Measurements from ENCODE around the gene FGF23.
"Not testable (repeated sequence)": the region's sequence is repeated elsewhere in the genome, so short reads cannot be mapped to it uniquely, and the experiment has no call there.

FGF23 gene

DNA sequence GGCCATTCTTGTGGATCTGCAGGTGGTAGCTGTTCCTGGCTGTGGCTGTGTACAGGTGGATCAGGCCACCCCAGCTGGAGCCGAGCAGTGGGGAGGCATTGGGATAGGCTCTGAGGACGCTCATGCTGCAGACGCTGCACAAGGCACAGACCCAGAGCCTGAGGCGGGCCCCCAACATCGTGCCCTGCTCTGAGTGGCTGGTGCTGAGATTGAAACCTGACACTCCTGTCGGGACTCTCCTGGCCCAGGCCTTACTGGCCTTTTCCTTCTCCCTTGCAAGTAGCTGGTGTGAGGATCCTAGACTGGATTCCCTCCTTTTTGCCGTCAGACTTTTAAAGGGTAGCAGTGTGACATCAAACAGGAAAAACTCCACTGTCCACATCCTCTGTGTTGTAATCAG, at the start of gene FGF23:
TSS of gene FGF23 (minus strand) at position 308 of the 400 bp plus-strand sequence. CDS start at position 178, 130 bp downstream.
- DNase-seq: no peak

DNA sequence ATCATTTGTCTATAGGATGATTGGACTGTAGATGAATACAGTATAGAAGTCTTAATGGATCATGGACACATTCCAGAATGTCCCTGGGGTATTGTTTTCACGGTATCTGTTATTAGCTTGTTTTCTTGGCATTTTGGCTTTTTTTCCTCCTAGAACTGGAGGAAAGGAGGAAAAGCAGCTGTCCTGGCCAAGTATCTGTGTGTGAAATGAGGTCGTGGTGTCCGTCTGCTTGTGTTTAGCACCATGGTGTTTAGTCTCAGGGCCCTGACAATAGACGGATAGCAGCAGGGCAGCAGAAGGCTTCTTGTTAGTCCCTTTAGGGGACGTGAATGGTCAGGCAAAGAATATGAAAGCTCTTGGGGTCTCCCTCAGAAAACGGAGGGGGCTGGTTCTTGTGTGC, 44.9 kb upstream of the FGF23 start:
- DNase-seq: no peak

DNA sequence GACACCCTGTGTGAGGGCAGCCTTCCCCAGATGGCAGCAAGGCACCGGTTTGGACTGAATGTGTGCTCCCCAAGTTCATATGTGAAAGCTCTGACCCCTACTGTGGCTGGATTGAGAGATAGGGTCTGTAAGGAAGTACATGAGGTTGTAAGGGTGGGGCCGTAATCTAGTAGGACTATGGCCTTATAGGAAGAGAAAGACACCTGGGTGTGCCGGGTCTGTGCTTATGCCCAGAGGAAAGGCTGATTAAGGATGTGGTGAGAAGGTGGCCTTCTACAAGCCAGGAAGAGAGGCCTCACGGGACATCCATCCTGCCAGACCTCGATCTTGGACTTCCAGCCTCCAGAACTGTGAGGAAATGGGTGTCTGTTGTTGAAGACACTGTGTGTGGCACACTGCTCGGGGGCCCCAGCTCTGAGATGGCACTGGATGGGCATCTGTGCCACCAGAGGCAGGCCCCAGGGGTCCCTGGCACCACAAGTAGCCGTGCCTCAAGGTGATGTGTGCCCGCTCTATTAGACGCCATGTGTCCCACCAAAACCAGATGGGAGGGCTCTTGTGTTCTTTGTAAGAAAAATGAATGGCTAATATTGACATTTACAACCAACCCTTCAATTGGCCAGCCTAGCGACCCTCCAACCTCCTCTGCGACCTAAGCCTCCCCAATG, 44.1 kb upstream of the FGF23 start:
- DNase-seq: no peak

DNA sequence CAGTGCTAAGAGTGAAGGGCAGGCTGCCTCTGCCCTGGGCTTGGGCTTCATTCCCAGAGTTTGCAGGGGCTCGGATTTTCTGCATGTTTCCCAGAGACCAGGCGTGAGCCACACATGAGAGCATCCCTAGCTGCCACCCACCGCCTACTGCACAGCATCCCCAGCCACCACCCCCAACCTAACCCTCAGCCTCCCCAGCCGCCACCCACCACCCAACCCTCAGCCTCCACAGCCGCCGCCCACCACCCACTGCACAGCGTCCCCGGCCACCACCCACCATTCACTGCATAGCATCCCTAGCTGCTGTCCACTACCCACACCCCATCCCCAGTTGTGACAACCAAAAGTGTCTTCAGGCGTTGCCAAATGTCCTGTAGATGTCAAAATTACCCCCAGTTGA, 43.5 kb upstream of the FGF23 start:
- DNase-seq: no peak

DNA sequence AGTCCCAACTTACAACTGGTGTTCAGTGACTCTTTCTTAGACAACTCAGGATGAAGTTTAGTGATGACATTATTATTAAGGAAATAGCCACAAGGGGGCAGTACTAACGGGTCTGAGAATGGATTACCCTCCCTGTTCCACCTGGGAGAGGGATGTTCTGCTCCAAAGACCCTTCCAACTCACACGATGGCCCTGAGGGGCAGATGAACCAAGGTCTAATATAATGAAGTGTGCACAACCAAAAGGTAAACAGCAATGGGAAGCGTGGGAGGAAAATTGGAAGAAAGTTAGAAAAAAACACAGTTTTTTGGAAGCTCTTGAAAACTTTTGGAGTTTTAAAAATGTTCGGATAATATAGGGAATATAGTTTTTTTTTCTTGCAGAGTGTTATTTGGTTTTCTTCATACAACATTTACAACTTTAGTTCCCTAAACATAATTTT, 42.1 kb upstream of the FGF23 start:
- peak; percentile 51 for DNase-seq

DNA sequence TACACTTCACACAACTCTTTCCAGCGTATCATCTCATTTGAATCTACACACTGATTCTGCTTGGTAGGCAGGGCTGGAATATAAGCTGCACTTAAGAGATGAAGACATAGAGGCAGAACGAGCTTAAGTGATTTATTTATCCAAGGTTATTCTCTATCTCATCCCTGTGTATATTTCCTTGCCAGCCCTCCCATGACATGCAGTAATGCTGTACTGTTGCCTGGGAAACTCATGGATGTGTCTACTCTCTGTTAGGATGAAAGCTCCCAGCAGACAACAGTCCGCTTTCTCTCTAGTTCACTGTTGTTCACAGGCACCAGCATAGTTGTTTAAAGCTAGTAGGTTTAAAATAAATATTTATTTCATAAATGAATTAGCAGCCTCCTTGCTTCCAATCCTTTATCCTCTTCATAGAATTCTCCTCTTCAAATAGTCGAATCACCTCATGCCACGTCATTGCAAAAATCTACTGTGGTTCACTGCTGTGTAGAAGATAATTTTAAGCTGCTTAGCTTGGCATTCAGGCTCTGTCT, 40.7 kb upstream of the FGF23 start:
- DNase-seq: no peak

DNA sequence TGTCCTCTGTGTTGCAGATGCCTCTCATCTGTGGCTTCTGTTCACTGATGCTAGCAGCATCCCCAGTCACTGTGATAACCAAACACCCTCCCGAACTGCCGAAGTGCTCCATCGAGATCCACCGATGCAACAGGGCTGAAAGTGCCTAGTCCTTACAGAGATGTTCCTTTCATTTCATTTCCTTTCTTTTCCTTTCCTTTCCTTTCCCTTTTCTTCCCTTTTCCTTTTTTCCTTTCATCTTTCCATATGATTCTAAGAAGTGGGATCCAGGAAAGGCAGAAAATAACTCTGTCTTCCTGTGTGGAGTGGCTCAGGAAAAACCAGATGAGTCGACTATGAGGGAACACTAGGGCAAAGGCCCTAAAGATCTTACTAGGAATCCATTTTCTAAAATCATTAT, 39.4 kb upstream of the FGF23 start:
- no peak for DNase-seq

DNA sequence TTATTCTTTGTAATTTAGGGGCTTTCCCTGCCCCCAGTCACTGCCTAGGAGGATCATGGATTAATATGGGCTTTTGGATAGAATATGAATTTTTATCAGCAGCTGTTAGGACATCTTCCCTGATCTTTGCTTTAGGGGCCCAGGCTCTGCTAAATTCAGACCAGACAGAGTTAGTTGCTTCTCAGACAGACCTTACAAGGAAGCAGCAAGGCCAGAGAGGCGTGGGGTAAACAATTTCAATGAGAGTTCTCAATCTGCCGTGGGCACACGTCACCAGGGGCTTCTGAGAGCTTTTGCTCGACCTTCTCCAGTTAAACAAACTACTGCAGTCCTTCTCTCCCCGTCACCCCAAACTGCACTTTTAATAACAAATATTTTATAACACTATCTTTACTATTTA, 38.4 kb upstream of the FGF23 start:
- DNase-seq: no peak

DNA sequence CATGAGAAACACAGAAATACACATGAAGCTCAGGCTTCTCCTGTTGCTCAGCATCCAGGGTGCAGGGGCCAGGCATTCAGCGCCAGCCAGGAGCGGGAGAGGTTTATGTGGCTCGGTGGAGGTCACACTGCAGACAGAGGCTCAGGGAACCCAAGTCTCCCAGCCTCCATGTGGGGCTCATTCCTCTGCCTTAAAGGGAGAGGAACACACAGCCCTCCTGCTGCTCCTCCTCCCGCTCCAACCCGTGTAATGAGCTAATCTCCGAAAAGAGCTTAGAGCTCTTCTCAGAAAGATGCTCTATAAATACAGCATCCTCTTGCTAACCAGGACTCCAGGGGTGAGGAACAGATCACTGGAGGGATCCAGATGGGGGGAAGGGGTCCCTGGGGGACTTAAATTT, 37.9 kb upstream of the FGF23 start:
- no peak for DNase-seq

DNA sequence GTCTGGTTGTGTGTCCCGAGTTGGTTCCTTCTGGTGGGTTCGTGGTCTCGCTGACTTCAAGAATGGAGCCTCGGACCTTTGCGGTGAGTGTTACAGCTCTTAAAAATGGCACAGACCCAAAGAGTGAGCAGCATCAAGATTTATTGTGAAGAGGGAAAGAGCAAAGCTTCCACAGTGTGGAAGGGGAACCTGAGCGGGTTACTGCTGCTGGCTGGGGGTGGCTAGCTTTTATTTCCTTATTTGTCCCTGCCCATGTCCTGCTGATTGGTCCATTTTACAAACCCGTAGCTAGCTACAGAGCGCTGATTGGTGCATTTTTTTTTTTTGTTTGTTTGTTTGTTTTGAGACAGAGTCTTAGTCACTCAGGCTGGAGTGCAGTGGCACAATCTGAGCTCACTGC, 36.8 kb upstream of the FGF23 start:
- DNase-seq: no peak

DNA sequence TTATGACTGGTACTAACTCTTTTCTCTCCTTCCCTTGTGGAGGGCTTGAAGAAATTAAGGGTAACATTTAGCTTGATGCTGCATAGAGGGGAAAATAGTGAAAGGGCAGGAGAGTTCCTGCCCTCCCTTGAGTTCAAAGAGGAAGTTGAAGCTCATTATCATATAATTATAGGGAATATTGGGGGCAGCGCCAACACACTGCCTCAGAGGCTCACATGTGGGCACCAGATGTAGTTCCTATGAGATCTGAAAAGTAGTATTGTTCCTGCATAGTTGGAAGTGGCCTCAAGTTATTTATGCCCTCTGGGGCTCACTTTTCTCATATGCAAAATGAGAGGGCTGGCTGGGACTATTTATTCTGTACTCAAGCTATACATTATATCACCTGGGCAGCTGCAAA, 33.0 kb upstream of the FGF23 start:
- DNase-seq: no peak

DNA sequence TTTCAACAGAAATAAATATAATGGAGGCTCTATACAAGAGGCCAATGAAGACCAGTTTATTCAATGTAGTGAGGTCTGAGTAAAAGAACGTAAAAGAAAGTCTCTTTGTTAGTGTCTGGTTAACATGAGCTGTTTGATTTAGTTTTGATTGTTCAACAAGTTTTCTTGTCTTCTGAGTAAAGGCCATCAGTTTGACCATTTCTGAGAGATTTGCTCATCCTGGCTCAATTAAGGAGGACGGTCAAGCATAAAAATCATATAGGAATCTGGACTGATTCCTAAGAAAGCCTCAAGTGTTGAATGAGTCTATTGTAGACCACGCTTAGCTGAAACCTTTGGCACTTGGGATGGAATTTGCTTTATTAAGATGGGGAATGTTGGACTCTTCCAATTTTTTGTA, 32.5 kb upstream of the FGF23 start:
- DNase-seq: no peak

DNA sequence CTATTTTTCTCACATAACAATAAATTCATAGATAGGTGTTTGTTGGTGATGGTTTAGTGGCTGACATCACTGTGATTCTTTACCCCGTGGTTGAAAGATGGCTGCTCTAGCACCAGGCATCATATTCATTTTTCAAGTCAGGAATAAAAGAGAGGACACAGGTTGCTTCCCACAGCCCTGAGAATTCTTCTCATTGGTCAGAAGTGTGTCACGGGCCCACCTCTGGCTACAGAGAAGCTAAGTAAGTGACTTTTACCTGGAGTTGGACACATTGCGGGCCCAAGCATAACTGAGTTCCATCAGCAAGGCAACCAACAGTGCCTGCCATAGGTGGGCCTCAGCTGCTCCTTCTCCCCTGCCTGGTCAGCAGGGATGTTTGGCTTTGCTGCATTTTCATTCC, 27.6 kb upstream of the FGF23 start:
- DNase-seq: no peak

DNA sequence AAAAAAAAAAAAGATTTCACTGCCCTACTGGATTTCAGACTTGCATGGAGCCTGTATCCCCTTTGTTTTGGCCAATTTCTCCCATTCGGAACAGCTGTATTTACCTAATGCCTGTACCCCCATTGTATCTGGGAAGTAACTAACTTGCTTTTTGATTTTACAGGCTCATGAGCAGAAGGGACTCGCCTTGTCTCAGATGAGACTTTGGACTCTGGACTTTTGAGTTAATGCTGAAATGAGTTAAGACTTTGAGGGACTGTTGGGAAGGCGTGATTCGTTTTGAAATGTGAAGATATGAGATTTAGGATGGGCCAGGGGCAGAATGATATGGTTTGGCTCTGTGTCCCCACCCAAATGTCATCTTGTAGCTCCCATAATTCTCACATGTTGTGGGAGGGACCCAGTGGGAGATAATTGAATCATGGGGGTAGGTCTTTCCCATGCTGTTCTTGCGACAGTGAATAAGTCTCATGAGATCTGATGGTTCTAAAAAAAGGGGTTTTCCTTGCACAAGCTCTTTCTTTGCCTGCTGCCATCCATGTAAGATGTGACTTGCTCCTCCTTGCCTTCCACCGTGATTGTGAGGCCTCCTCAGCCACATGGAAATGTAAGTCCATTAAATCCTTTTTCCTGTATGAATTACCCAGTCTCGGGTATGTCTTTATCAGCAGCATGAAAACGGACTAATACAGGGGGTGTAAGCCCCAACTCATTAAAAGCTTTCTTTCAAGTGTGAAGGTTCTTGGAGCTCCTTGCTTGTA, 25.5 kb upstream of the FGF23 start:
- DNase-seq: not testable (repeated sequence)

DNA sequence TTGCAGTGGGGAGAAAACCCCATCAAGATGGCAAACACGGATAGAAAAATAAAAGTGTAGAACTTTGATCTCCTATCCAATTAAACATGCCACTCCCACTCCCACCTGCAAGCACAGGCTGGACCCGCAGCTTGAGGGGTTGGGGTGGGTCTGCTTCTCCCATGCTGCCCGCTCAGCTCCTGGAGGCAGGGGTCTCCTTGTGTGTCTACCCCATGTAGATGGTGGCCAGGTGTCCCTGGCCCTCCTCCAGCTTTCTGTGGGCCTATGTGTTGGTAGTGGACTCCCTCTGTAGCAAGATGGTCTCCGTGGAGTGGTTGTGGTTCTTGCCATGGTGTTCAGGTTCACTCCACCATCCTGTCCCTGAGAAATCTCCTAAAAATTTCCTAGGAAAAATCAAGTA, 23.5 kb upstream of the FGF23 start:
- DNase-seq: no peak

DNA sequence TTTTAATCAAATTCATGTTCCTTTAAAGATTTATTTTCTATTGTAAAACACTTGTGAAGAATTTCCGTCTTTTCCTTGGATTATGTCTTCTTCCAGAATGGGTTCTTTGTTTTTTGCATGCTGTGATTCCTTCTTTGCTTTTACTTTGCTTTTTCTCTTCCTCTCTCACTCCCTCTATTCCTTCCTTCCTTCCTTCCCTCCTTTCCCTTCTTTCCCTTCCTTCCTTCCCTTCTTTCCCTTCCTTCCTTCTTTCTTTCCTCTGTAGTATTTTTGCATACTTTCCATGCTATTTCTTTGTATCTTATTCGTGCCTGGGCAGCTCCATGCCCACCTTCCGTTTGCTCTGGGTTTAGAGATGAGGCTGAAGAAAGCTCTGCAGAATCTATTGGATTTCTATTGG, 21.6 kb upstream of the FGF23 start:
- no peak for DNase-seq

DNA sequence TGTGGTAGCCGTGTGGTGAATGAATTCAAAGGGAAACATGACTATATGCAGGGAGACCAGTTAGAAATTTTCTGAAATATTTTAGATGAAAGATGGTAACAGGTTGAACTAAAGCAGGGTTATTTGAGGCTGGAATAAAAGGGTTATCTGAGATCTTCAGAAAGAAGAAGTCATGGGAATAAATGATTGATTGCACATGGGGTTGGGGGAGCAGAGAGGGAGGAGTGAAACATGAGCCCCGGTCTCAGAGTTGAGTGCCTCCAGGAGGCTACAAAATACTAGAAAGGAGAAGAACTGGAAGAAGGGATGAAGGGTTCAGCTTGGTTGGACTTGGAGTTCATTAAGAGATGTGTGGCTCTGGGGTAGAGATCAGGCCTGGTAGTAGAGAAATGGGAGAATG, 16.3 kb upstream of the FGF23 start:
- no peak for DNase-seq

DNA sequence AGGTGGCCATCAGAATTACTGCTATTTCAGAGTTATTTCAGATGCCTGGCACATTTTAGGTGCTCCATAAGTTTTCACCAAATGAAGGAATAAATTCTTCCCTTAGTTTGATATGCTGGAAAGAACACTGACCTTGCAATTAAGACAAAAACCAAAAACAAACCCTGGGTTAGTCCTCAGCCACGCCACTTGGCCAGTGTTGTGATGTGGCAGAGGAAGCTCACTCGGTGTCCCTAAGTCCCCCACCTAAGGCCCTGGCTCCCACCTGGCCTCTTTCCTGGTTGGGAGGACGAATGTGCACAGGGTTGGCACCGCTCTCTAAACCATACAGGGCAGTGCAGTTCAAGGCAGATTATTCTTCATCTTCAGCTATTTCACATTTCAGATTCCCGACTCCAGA, 13.7 kb upstream of the FGF23 start:
- no peak for DNase-seq

DNA sequence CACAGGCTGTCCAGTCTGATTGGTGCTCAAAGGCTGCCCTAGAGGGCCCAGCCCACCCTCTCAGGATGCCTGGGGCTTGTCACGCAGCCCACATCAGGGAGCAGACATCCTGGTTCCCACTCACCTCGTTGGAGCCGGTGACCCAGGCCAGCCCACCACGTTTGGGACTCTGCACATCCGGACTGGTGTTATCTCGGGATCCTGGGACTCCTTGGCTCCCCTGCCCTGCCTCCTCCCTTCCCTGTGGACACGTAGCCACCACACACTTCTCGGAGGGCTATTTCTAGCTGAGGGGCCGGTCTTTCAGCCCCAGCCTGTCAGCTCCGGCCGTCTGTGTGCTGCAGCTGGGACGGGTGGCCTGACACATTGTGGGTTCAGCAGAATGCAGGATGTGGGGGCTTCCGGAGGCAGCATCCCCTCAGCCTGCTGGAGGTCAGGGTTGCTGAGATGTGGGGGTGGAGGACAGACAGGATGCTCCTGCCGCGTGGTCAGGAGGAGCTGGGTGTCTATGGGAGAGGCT, 12.8 kb upstream of the FGF23 start:
- DNase-seq: no peak

DNA sequence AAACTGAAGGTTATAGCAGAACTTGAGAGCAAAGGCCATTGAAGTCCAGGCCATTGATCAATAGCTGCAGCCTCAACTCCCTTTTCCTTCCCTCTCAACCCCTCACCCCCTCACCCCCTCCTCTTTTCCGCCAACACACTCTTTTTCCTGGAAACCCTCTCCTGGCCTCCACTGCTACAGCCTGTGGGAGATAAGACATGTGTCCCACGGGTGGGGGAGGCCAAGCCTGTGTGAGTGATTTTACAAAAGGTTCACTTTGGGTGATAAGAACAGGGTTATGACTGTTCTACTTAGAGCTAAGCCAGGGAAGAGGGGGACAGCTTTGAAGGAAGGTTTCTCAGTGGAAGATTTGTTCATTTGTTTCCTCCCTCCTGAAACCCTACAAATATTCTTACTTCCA, 9.2 kb upstream of the FGF23 start:
- DNase-seq: no peak

DNA sequence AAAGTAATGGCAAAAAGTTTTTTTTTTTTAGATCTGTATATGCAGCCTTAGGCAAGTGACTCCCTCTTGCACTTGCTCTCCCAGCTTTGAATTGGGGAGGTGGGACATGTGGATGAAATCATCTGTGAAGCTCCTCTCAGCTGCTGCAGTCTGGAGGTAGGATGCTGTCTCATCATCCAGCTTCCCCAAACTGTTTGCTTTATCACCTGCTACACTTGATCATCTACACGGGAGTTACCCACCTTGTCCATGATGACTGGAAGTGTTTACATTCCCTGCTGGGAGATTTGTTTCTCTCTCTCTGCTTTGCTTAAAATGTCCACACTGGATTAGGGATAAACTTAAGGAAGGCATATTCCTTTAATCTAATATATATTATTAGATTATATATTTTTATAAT, 8.5 kb upstream of the FGF23 start:
- no peak for DNase-seq

DNA sequence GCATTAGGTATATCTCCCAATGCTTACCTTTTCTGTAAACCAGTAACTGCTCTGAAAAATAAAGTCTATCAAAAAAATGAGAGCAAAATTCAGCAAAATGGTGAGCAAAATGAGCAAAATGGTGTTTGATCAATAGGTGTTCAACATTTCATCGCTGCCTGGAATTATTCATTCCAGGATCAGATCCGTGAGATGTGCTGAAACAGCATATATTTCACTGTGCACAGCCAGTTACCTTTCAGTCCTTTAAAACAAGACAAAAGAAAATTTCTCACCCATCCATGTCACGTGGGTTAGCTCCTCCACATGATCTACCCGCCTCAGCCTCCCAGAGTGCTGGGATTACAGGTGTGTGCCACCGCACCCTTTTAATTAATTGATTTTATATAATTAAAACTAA, 8.1 kb upstream of the FGF23 start:
- DNase-seq: no peak

DNA sequence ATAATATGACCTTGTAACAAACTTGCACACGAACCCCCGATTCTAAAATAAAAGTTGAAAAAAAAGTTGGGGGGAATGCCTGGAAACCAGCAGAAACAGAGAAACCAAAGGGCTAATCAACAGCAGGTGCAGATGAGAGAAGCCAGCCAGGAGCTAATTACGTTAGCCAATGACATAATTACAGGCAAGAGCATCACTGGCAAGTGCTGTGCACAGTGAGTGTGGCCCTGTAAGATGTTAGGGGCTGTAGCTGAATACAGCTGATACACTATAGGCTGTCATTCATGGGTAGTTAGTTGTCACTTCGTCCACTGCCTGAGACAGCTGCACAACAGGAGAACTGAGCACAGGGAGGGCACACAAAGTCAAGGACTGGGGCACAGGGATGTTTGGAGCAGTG, 7.3 kb upstream of the FGF23 start:
- DNase-seq: peak; percentile 72

DNA sequence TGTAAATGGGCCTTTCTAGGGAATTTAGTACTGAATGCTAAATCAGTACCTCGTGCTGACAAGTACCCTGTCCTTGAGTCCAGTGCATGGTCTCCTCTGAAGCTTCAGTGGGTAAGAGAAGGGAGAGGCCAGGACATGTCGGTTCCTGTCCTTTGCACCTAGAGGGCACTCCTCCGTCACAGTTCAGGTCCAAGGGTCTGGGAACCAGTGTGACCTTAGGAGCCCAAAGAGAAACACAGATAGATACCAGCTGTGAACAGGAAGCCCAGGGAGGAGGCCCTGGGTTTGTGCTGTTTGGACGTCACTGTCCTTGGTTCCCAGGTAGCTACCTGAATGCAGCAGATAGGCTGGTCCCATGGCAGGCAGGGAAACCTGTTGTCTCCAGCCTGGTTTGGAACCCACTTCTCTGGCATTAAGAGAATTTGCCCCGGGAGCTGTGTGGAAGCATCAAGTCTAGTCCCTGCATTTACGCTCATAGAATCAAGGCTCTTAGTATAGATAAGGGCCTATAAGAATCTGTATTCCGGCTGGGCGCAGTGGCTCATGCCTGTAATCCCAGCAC, 3.9 kb upstream of the FGF23 start:
- no peak for DNase-seq

Data from NCI-H1105 (cell line).